T-helper 2 cell treated with Interferon-gamma antibody and Interleukin-4, amounts not matched to agents 5 μg/mL and 100 μg/mL, for 36 hours (primary cell): ENCODE results near the gene MYO1C.

Experiments used
- DNase-seq: peaks from one replicate; pipeline ENCODE4 v3.0.0; 2021; ENCODE audit warnings: low spot score
- H3K27ac Mint-ChIP-seq: one replicate; pipeline ENCODE4 v1.8.0; 2021; ENCODE audit warnings: mild to moderate bottlenecking, mixed read lengths
- H3K27me3 Mint-ChIP-seq: one replicate; pipeline ENCODE4 v1.8.0; 2021; ENCODE audit warnings: low read depth, mixed read lengths
- H3K36me3 Mint-ChIP-seq: one replicate; pipeline ENCODE4 v1.8.0; 2021; ENCODE audit warnings: low read depth, mixed read lengths
- H3K4me1 Mint-ChIP-seq: one replicate; pipeline ENCODE4 v1.8.0; 2021; ENCODE audit warnings: low read depth, mixed read lengths
- H3K4me3 Mint-ChIP-seq: one replicate; pipeline ENCODE4 v1.8.0; 2022; ENCODE audit warnings: mild to moderate bottlenecking, moderate library complexity, mixed read lengths
- H3K9me3 Mint-ChIP-seq: one replicate; pipeline ENCODE4 v1.8.0; 2021; ENCODE audit warnings: mixed read lengths

Gene MYO1C

GRCh38 chr17:1497831-1498230 is 5.3 kb upstream of the MYO1C start:
- Mint-ChIP-seq H3K36me3 (peaks cover 10% of the 10 kb centered on the region), H3K27ac (no peak overlapping the region), H3K27me3 (no peaks in the 10 kb centered on the region), H3K4me3 (no peak overlapping the region), H3K9me3 (no peaks in the 10 kb centered on the region), H3K4me1 (peaks cover 2% of the 10 kb centered on the region)
- DNase-seq, result no peak

- Mint-ChIP-seq H3K9me3 (no peaks in the 10 kb centered on the region), H3K36me3 (peaks cover 10% of the 10 kb centered on the region), H3K27ac (no peak overlapping the region), H3K4me1 (peaks cover 5% of the 10 kb centered on the region), H3K27me3 (peaks cover 3% of the 10 kb centered on the region), H3K4me3 (no peak overlapping the region)
- no peak for DNase-seq
Measured at GRCh38 chr17:1496869-1497268, 4.4 kb upstream of the MYO1C start.

GRCh38 chr17:1495265-1495989 is 2.9 kb upstream of the MYO1C start:
- DNase-seq, result no peak
- Mint-ChIP-seq H3K36me3 (peaks cover 10% of the 10 kb centered on the region), H3K27ac (no peak overlapping the region), H3K4me3 (no peak overlapping the region), H3K9me3 (no peaks in the 10 kb centered on the region), H3K4me1 (peaks cover 7% of the 10 kb centered on the region), H3K27me3 (peaks cover 3% of the 10 kb centered on the region)

DNA sequence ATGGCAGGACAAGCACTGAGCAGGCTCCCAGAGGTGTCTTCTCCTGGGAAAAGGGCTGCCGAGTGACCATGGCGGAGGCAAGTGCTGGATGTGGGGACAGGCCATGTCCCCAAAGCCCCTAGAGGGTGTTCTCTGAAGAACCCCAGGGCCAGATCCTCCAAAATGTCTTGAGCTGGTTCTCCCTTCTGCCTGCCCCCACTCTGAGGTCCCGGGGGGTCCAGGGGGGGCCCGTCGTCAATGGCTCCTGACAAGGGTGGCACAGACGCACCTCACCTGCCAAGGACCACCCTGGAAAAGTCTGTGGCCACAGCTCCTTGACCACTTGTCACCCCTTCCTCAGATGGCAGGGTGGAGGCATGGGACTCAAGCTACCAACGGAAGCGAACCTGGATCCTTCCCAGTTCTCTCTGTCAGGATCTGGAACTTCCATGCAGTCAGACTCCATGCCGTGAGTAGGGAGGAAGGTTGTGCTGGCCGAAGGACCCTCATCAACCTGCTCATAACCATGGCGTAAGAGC is 2.3 kb upstream of the MYO1C start:
- H3K27me3 Mint-ChIP-seq, result peaks cover 3% of the 10 kb centered on the region
- H3K4me1 Mint-ChIP-seq, result peaks cover 9% of the 10 kb centered on the region
- DNase-seq, result no peak
- H3K9me3 Mint-ChIP-seq, result no peaks in the 10 kb centered on the region
- H3K27ac Mint-ChIP-seq, result no peak overlapping the region
- H3K4me3 Mint-ChIP-seq, result no peak overlapping the region
- peaks cover 10% of the 10 kb centered on the region for H3K36me3 Mint-ChIP-seq

GRCh38 chr17:1494203-1494602 is 1.7 kb upstream of the MYO1C start:
- H3K27me3 Mint-ChIP-seq, result peaks cover 3% of the 10 kb centered on the region
- peaks cover 7% of the 10 kb centered on the region for H3K36me3 Mint-ChIP-seq
- peaks cover 9% of the 10 kb centered on the region for H3K4me1 Mint-ChIP-seq
- H3K9me3 Mint-ChIP-seq, result no peaks in the 10 kb centered on the region
- H3K4me3 Mint-ChIP-seq, result no peak overlapping the region
- DNase-seq, result no peak
- H3K27ac Mint-ChIP-seq, result no peak overlapping the region

- Mint-ChIP-seq H3K27ac (no peak overlapping the region), H3K36me3 (peaks cover 7% of the 10 kb centered on the region), H3K4me1 (peaks cover 12% of the 10 kb centered on the region), H3K9me3 (no peaks in the 10 kb centered on the region), H3K27me3 (peaks cover 3% of the 10 kb centered on the region), H3K4me3 (no peak overlapping the region)
- DNase-seq, result no peak
Measured at GRCh38 chr17:1493291-1493980, 950 bp upstream of the MYO1C start.

DNA sequence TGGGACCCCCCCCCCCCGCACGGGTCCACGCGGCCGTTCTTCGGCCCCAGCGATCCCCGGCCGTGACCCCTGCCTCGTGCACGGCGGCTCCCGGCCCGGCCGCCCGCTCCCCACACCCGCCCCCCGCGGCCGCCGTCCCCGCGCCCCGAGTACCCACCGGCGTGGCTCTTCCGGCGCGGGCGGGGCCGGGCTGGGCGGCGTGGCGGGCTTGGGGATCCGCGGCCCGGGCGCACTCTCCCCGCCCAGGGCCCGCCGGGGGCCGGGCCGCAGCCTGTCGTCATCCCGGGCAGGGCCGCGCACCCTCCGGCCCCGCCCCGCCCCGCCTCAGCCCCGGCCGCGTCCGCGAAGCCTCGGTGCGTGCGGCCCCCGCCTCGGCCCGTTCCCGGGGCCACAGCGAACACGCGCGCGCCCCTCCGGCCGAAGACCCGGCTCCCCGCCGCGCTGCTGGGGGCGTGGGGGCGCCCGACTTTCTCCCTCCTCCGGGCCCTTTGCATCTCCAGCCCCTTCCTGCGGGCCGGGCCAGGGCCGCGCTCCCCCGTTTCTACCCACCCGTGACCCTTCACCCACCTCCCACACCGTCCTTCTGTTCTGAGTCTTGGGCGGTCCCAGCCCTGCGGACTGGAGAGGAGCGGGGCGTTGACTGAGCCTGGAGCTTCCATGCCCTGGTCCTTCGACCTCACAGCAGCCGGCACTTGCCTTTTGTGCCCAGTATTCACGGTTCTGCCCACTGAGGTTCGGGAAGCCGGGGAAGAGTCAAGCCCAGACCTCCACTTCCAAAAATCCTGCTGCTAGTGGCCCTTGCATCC is 840 bp downstream of the MYO1C start:
- DNase-seq, result peak; percentile 70
- H3K4me1 Mint-ChIP-seq, result peaks cover 18% of the 10 kb centered on the region
- no peaks in the 10 kb centered on the region for H3K9me3 Mint-ChIP-seq
- peak overlapping the region; percentile 91 for H3K27ac Mint-ChIP-seq
- H3K4me3 Mint-ChIP-seq, result peak overlapping the region; percentile 85
- peaks cover 7% of the 10 kb centered on the region for H3K36me3 Mint-ChIP-seq
- peaks cover 3% of the 10 kb centered on the region for H3K27me3 Mint-ChIP-seq

- Mint-ChIP-seq H3K9me3 (no peaks in the 10 kb centered on the region), H3K4me3 (peak overlapping the region; percentile 66), H3K27ac (peak overlapping the region; percentile 18), H3K36me3 (peaks cover 6% of the 10 kb centered on the region), H3K27me3 (peaks cover 3% of the 10 kb centered on the region), H3K4me1 (peaks cover 18% of the 10 kb centered on the region)
- peak; percentile 70 for DNase-seq
Measured at GRCh38 chr17:1490643-1491442, 1.6 kb downstream of the MYO1C start.

- Mint-ChIP-seq H3K9me3 (no peaks in the 10 kb centered on the region), H3K27ac (no peak overlapping the region), H3K36me3 (no peaks in the 10 kb centered on the region), H3K4me1 (peaks cover 22% of the 10 kb centered on the region), H3K27me3 (peaks cover 3% of the 10 kb centered on the region), H3K4me3 (peak overlapping the region; percentile 77)
- DNase-seq, result no peak
Measured at GRCh38 chr17:1488826-1489270, 3.6 kb downstream of the MYO1C start.

GRCh38 chr17:1487939-1488825 is 4.3 kb downstream of the MYO1C start:
- H3K27me3 Mint-ChIP-seq, result peaks cover 3% of the 10 kb centered on the region
- peaks cover 22% of the 10 kb centered on the region for H3K4me1 Mint-ChIP-seq
- H3K9me3 Mint-ChIP-seq, result no peaks in the 10 kb centered on the region
- peak overlapping the region; percentile 82 for H3K4me3 Mint-ChIP-seq
- DNase-seq, result peak; percentile 68
- H3K27ac Mint-ChIP-seq, result peak overlapping the region; percentile 63
- H3K36me3 Mint-ChIP-seq, result peaks cover 5% of the 10 kb centered on the region

DNA sequence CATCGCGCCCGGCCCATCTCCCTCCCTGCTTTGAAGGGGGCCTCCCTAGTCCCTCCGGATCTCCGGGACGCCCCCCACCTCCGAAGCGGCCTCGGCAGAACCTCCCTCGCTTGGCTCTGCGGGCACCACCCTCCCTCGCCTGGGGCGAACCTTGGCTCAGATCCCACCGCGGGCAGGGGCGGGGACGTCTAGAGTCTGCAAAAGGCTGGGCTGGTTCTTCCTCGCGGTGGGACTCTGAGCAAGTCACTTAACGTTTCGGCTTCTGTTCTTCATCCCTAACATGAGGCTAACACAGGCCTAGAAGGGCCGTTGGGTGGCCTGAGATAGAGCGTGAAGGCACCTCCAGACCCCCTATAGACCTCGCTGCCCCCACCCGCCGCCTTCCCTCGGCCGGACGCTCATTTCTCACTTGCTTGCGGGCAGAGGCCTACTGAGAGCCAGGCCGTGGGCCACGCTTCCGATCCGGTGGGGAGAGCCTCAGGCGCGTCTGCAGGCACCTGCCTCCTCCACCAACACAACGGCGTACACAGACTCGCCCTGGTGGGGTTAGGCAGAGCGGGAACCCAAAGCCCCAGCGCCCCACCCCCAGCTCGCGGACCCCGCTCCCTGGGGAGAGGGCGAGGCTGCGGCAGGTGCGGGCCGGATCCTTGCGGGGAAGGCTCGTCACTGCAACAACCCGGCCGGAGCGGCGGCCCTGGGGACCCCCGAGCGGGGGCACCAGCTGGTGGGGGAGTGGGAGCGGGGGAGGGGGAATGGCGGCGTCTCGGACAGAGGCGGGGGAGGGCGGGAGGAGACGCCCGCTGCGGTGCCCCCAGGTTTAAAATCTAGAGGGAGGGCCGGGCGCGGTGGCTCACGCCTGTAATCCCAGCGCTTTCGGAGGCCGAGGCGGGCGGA is 5.4 kb downstream of the MYO1C start:
- Mint-ChIP-seq H3K4me3 (peak overlapping the region; percentile 82), H3K27ac (peak overlapping the region; percentile 81), H3K4me1 (peaks cover 21% of the 10 kb centered on the region), H3K9me3 (no peaks in the 10 kb centered on the region), H3K36me3 (peaks cover 5% of the 10 kb centered on the region), H3K27me3 (peaks cover 3% of the 10 kb centered on the region)
- peak; percentile 49 for DNase-seq
